NCI-H2171 treated with DMSO at 0.1 percent for 48 hours (cell line): ENCODE results near the gene BTBD9.

ENCODE experiments used
- DNase-seq: peaks from one replicate; lab custom pipeline; 2025; lab: John Stamatoyannopoulos, UW

BTBD9 gene

DNA sequence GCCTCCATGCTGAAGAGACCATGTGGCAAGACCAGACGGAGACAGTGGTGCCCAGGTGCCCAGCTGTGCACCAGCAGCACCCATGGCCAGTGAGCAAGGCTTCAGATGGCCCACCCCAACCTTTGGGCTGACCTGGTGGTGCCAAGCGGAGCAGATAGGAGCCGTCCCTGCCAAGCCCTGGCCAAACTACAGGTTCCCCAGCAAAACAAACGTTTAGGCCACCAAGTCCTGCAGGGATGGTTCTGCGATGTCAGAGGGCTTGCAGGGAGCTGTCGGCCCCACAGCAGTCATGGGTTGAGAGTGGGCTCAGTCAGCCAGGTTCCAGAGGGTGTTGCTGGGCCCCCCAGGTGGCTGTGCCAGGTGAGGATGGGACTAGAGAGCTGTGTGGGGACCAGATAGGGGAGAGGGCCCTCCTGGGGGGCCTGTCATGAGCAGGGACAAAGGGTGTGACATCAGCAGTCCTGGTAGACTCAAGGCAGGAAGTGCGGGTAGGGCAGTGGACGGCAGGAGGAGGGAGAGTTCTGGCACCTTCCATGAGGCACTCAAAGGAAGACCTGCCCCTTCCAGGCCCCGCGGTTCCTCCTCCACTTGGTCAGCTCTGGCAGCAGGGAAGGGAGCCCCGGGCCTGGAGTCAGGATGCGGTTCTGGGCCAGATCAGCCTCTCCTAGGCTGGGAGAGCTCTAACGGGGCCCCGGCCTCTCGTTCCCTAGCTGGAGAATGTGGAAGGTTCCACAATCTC, 477.8 kb downstream of the BTBD9 start:
- no peak for DNase-seq

DNA sequence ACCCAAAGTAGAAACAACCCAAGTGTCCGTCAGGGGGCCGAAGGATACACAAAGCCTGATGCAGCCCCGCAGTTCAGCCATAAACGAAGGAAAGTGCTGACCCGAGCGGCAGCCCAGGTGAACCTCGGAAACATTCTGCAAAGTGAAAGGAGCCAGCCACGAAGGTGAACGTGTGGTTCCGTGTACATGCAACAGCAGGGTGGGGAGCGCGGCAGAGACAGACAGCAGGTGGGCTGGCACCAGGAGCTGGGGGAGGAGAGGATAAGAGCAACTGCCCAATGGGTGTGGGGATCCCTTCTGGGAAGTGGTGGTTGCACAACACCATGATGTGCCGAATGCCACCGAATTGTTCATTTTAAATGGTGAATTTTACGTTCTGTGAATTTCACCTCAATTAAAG, 478.4 kb downstream of the BTBD9 start:
- DNase-seq = no peak

DNA sequence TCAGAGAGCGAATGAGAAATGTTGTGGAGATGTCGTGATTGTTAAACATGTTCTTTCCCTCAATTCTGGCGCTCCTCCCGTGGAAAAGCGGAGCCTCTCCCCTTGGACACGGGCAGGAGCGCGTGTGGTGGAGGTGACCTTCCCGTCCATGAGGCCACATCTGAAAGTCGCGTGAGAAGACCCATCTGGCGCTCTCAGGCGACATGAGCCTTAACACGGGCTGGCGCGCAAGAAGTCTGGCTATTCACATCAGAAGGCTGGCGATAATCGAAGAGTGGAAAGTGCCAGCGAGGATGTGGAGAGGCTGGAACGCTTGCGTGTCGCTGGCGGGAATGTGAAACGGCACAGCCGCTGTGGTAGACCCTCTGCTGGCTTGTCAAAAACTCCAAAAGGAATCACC, 478.9 kb downstream of the BTBD9 start:
- no peak for DNase-seq

DNA sequence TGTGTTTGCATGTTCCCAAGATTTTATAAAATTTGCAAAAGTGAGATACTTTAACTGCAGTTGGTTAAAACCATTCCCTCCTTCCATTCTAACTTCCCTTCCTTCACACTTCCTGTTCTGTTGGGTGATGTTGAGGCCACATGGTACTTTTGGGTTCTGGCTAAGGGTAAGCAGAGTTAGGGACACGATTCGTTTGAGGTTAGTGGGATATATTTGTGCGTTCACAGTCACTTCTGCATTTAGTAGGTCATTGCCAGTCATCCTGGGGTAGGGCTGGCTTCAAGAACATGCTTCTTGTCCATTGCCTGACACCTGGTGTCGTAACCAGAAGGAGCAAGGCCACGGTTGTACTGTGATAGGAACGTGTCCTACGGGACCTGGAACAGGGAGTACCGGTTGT, 480.1 kb downstream of the BTBD9 start:
- DNase-seq = no peak

DNA sequence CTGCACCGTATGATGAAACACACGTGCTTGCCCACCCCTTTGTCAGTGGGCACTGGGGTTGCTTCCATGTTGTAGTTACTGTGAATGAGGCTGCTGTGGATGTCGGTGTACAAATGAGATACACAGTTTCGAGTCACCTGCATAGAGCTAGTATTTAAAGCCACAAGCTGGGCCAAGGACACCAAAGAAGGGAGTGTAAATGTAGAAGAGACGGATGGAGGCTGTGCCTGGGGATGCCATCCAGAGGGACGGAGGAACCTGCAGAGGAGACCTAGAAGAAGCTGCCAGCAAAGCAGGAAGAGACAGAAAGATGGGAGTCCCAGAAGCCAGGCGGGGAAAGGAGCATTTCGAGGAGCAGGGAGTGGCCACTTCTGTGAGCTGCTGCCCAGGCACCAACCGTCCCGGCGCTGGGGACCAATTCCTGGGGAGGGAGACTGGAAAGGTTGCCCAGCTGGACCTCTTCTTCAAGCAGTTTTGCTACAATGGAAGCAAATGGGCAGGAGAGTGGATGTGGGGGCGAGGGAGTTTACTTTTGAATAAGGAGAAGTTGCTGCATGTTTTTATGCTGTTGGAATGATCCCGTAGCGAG, 480.9 kb downstream of the BTBD9 start:
- DNase-seq = no peak

DNA sequence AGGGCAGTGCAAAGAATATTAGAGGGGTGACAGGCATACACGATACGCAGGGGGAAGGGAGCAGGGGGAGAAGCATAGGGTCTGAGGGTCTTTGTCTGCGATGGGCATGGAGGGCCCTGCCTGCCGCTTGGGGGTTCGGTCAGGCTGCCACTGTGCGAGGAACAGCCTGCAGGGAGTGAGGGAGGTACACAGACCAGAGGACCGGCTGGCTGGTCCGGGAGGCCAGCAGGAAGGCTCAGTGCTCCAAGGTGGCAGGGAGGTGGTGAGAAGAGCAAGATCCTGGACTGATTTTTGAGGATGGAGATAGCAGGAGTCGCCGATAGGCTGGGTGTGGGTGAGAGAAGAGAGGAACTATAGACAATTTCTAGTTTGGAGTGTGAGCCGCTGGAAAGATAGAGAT, 481.8 kb downstream of the BTBD9 start:
- no peak for DNase-seq

DNA sequence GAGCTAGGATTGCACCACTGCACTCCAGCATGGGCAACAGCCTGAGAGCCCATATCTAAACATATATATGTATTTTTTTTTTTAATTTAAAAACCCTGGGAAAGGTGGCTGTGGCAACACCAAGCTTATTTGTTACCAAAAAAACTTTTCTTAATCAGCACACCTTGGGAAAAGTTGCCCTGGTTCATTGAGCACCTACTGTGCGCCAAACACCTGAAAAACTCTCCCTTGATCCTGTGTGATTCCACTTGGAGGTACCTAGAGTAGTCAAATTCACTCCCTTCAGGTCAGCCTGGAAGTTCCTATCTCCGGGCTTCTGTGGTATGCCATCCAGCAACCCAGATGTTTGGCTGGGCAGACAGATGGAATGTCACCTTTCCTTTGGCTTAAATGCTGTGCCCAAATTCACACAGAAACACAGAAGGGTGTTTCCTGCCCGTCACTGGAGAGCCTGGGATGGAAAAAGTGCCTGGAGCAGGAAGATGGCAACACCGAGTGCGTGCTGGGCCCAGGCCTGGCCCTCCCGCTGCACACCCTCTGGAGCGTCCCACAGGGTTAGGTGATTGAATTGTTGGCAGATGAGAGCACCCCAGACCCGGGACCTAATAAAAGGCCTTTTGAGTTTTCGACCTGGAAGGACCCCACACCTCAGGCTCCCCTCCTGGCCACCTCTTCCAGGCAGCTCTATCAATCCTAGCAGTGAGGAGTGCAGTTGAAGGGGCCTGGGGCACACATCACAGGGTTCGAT, 482.7 kb downstream of the BTBD9 start:
- DNase-seq = no peak

GRCh38 chr6:38155621-38156204, 484.0 kb downstream of the BTBD9 start:
- no peak for DNase-seq

DNA sequence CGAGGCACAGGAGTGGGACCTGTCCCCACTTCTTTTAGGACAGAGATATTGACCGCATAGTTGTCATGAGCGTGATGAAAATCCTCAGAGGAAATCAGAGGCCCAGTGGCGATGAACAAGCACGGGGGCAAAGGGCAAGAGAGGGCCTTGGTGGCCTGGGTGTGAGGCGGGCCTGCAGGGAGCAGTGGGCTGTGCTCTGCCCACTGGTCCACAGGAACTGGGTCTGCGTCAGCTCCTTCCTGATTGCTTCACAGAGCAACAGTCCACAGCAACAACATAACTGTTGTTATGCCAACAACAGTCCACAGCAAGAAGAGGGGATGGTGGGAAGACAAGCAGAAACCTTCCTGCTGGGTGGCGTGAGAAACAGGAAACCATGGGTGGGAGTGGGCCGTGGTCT, 484.6 kb downstream of the BTBD9 start:
- DNase-seq = no peak

- DNase-seq = no peak
These were observed 485.0 kb downstream of the BTBD9 start for GRCh38 chr6:38154731-38155130.

DNA sequence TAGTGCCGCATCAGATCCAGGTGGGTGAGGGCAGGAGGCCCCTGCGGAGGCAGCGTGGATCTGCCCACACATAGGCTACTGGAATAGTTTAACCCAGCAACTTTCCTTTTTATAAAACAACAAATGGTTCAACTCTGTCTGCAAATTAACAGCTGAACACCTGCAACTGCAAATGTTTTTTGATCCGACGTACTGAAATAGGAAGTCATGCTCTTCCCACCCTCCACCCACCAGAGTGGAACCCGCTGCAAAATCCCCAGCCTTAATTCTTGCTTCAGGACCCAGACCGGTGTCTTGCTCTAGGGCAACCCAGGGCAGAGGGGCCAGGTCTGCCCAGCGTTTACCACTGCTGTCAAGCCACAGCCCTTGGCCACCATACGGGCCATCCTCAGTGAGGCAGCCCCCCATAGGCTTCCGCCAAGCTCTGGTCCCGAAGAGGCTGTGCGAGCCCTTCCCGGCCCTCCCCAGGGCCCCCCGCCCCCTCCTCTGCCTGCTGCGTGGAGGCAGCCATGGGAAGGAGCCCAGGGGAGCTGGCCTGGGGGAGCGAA, 485.9 kb downstream of the BTBD9 start:
- no peak for DNase-seq

DNA sequence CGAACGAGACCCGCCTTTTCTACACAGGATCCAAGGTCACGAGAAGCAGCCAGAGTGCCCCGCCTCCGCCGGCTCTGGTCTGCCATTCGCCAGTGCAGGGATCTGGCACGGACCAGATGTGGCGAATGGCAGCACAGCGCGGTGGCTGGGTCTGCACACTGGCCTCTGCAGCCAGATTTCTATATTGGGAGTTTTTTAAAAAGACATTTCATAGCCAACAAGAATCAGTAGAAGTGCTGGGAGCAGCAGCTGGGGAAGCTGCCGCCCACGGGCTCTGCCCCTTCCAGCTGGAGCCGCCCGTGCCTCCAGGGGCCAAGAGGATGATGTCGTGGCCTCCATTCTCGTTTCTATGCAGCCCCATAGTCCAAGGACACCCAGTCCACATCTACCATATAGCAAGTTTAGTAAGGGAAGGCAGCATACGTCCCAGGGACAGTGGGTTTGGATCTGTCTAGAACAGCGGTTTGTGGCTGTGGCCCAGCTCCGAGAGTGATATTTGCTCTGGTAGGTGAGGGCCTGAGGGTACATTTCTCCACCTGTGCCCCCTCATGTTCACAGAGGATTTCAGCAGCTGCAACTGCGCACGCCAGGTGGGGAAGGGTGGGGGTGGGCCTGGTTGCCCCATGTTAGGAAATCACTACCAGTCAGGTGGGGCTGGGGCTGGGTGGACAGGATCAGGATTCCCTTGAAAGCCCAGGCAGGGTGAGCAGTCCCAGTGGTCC, 486.5 kb downstream of the BTBD9 start:
- DNase-seq = no peak

DNA sequence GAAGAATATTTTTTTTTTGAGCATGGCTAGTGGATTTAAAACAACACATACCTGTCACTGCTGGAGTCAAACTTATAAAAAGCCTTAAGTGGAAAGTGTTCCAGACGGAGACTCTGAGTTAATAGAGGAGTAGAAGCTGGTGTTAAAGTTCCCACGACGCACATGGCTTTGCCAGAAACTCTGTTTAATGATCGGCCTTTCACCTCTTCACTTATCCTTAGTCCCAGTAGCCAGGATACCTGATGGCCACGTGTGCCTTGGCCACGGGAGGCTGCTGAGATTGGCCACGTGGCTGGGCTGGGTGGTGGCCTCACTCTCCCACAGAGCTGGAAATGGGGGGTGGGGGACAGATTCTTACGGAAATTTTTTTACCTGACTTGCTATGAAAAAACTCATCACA, 487.1 kb downstream of the BTBD9 start:
- no peak for DNase-seq

- no peak for DNase-seq
These were observed 487.9 kb downstream of the BTBD9 start for GRCh38 chr6:38151580-38152500.

DNA sequence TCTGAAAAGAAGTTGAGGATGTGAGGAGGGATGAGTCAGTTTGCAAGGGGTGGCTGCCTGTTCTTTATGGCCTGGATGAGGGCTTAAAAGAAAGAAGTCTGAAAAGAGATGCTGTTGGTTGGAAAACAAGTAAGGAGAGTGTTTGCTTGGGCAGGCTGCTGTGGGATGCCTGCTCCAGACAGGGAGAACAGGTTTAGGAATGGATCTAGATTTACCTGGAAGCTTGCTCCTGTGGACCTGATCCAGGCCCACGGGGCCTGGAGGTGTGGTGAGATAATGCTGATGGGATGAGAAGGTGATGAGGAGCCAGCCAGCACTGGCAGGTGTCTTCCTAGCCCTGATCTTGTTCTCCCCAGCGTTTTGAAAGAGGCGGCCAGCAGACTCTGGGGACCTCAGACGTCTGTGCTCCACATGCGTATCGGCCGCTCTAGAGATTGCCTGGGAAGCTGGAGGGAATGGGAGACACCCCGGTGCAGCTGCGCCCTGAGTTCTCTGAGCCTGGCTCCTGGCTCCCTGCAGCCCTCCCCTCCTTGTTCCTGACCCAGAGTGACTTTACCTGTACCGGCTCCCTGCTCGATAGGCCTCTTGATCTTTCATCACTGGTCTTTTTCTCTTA, 488.9 kb downstream of the BTBD9 start:
- DNase-seq = no peak

DNA sequence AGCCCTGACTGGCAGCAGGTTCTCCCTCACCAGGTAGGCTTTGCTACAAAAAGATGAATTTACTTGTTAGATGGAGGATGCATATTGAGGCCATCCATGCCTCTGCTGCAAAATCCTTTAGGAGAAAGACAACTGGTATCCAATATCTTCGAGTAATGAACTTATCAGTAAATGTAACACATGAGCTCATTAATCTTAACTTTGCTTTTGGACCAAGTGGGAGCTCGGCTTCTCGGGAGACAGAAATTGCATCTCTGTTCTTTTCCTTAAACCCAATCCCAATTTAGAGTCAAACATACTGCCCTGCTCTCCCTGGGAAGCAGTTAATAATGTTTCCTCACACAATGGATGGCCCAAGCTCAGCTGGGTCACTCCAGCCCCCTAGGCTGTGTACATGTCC, 489.7 kb downstream of the BTBD9 start:
- DNase-seq = no peak

DNA sequence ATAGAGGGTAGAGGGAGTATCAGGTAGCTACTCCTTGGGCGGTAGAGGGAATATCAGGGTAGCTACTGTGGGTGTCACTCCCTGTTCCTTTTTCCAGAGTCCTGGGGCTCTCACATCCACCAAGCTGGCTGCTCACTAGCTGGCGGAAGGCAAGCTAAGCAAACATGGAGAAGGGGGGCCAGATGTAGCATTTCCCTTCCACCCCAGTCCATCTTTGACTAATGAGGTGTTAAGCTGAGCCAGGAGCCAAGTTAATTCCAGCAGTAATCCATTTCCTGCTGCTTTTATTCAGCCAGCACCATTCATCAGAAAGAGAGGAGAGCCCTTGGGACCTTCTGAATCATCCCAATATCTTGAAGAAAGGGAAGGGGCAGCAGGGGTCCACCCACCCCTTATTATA, 490.2 kb downstream of the BTBD9 start:
- DNase-seq = no peak

- no peak for DNase-seq
These were observed 491.1 kb downstream of the BTBD9 start for GRCh38 chr6:38148606-38149005.

DNA sequence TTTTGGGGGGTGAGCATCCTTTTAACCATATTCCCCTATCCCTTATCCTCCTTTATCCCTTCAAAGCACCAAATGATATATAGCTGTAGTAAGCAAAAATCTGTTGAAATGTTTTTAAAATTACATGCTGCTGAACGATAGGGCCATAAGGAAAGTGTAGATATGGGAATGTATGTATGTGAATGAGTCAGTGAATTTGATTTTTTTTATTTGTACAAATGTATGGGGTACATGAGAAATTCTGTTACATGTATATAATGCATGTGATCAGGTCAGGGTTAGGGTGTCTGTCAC, 493.0 kb downstream of the BTBD9 start:
- no peak for DNase-seq

DNA sequence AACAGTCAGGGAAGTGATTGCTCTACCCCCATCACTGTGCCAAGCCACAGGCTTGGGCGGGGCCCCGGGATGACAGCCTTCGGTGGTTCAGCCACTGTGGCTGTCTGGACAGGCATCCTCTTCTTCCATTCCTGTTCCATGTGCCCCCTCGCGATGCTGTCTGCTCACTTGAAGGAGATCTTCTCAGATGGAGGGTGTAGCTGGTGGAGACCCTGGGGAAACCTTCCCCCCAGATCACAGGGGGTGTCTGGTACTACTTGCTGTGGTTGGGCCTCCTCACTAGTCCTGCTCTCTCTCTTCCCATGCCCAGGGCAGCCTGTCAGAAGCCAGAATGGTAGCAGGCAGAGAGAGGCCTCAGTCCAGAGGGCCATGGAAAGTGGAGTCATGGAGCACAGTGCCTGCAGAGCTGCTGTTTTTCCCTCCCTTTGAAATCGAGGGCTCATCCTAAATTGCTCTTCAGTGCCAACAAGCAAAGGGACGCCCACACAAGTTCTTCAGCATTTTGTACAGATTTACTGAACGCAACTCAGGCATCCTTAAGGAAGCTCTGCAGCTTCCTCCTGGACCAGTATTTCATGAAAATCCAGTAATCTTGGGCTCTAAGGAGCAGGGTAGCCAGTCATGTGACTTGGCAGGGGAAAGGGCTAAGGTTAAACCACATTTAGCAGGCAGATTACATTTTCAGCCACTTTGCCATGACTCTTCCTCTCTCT, 493.6 kb downstream of the BTBD9 start:
- no peak for DNase-seq
